Loucy (cell line): ENCODE measurements around the gene RPL3.

Experiments
- H2AFZ ChIP-seq: fragments of 200-600 bp; sonication (generic); 2 replicates; pipeline ENCODE4 v1.6.0; 2016; ENCODE audit warnings: antibody characterized with exemption, mild to moderate bottlenecking, low read length, moderate library complexity
- H3F3A ChIP-seq: fragments of 200-600 bp; 2 replicates; pipeline ENCODE4 v1.6.0; 2016; ENCODE audit warnings: antibody characterized with exemption, low read depth, mild to moderate bottlenecking
- H3K27me3 ChIP-seq: fragments of 200-600 bp; sonication (generic); 2 replicates; pipeline ENCODE4 v1.6.1; 2014; ENCODE audit warnings: low read length, mild to moderate bottlenecking; ENCODE audit not compliant: insufficient read depth, poor library complexity, severe bottlenecking
- H3K36me3 ChIP-seq: fragments of 200-600 bp; sonication (generic); 2 replicates; pipeline ENCODE4 v1.6.1; 2016; ENCODE audit warnings: low read length; ENCODE audit not compliant: insufficient read depth
- H3K4me1 ChIP-seq: fragments of 200-600 bp; sonication (generic); 2 replicates; pipeline ENCODE4 v1.5.1; 2014; ENCODE audit warnings: low read length, mild to moderate bottlenecking; ENCODE audit not compliant: insufficient read depth, poor library complexity, severe bottlenecking
- H3K4me2 ChIP-seq: fragments of 200-600 bp; sonication (generic); 2 replicates; pipeline ENCODE4 v1.6.0; 2014; ENCODE audit warnings: antibody characterized with exemption, low read length, low read depth, mild to moderate bottlenecking; ENCODE audit not compliant: poor library complexity, severe bottlenecking
- H3K4me3 ChIP-seq: fragments of 200-600 bp; sonication (generic); 2 replicates; pipeline ENCODE4 v1.5.1; 2014; ENCODE audit warnings: low read length, mild to moderate bottlenecking, mixed read lengths; ENCODE audit not compliant: poor library complexity, severe bottlenecking
- H3K79me2 ChIP-seq: fragments of 200-600 bp; sonication (generic); 2 replicates; pipeline ENCODE4 v1.6.1; 2014; ENCODE audit warnings: low read length; ENCODE audit not compliant: insufficient read depth
- H3K9ac ChIP-seq: fragments of 200-600 bp; sonication (generic); 2 replicates; pipeline ENCODE4 v1.6.0; 2014; ENCODE audit warnings: mild to moderate bottlenecking, low read depth, low read length, moderate library complexity; ENCODE audit not compliant: poor library complexity, severe bottlenecking
- H3K9me2 ChIP-seq: fragments of 200-600 bp; sonication (generic); replicated peaks from 2 replicates; pipeline ENCODE4 v1.6.1; 2016; ENCODE audit warnings: low read depth, low read length, mixed read lengths
- H3K9me3 ChIP-seq: fragments of 200-600 bp; sonication (generic); 2 replicates; pipeline ENCODE4 v1.6.1; 2014; ENCODE audit warnings: mild to moderate bottlenecking, antibody characterized with exemption, low read length, low read depth; ENCODE audit not compliant: insufficient read depth
- H4K20me1 ChIP-seq: fragments of 200-600 bp; sonication (generic); 2 replicates; pipeline ENCODE4 v1.6.0; 2014; ENCODE audit warnings: antibody characterized with exemption, low read length, mild to moderate bottlenecking; ENCODE audit not compliant: insufficient read depth, poor library complexity, severe bottlenecking
- EZH2phosphoT487 ChIP-seq: fragments of 200-600 bp; IDR thresholded peaks from 2 replicates; pipeline ENCODE4 v1.6.1; 2018; ENCODE audit warnings: antibody characterized with exemption, mild to moderate bottlenecking, moderate library complexity, borderline replicate concordance
- TF ChIP-seq, protein P1 (sequence below): fragments of 200-600 bp; sonication (generic); conservative IDR thresholded peaks from 2 replicates; pipeline ENCODE4 v1.5.1; 2014; ENCODE audit warnings: mild to moderate bottlenecking, antibody characterized with exemption, low read length

RPL3 gene

DNA sequence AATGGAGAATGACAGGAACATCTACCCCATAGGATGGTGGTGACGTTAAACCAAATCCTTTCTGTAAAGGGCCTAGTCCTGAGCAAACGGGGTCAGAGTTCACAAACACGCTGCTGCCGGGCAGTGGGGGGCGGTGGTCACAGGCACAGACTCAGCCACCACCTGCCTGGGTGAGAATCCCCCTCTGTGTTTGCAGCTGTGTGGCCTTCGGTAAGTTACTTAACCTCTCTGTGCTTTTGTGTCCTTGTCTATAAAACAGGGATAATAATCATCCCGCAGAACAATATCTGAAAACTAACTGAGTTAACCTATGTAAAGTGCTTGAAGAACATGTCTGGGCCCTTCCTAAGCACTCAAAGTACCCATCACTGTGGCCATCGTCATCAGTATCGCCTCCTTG, 48.6 kb downstream of the RPL3 start:
- H3K4me1 ChIP-seq = no peaks in the 10 kb centered on the region
- no peak overlapping the region for H3K4me2 ChIP-seq
- no peaks in the 10 kb centered on the region for H3K9me3 ChIP-seq
- H3K79me2 ChIP-seq = no peaks in the 10 kb centered on the region
- no peaks in the 10 kb centered on the region for H3K9me2 ChIP-seq
- no peaks in the 10 kb centered on the region for H4K20me1 ChIP-seq
- TF ChIP-seq, protein P1, sequence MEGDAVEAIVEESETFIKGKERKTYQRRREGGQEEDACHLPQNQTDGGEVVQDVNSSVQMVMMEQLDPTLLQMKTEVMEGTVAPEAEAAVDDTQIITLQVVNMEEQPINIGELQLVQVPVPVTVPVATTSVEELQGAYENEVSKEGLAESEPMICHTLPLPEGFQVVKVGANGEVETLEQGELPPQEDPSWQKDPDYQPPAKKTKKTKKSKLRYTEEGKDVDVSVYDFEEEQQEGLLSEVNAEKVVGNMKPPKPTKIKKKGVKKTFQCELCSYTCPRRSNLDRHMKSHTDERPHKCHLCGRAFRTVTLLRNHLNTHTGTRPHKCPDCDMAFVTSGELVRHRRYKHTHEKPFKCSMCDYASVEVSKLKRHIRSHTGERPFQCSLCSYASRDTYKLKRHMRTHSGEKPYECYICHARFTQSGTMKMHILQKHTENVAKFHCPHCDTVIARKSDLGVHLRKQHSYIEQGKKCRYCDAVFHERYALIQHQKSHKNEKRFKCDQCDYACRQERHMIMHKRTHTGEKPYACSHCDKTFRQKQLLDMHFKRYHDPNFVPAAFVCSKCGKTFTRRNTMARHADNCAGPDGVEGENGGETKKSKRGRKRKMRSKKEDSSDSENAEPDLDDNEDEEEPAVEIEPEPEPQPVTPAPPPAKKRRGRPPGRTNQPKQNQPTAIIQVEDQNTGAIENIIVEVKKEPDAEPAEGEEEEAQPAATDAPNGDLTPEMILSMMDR = no peak
- no peak for TF ChIP-seq EZH2phosphoT487
- no peak overlapping the region for H3K9ac ChIP-seq
- no peak overlapping the region for H3K4me3 ChIP-seq
- H2AFZ ChIP-seq = no peak overlapping the region
- H3K27me3 ChIP-seq = no peaks in the 10 kb centered on the region
- H3F3A ChIP-seq = no peaks in the 10 kb centered on the region
- no peaks in the 10 kb centered on the region for H3K36me3 ChIP-seq

DNA sequence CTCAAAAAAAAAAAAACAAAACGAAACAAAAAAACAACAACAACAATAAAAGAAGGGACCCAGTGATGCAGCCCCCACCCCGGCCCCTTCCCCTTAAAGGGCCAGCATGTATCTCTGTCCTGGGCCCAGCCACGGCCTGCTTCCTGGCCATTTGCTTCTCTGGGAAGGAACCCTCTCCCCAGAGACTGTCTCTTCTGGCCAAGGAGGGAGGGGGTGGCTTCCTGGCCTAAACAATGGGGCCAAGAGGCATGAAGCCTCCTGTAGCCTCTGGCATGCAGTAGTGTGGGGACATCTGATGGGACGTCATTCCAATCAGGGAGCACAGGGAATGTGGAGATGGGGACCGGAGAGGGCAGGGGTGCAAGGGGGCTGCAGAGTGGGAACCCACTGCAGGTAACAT, 49.1 kb downstream of the RPL3 start:
- no peaks in the 10 kb centered on the region for H3K36me3 ChIP-seq
- H4K20me1 ChIP-seq = no peaks in the 10 kb centered on the region
- no peaks in the 10 kb centered on the region for H3K9me3 ChIP-seq
- TF ChIP-seq, protein P1 = no peak
- no peak for TF ChIP-seq EZH2phosphoT487
- no peaks in the 10 kb centered on the region for H3K79me2 ChIP-seq
- H3F3A ChIP-seq = no peaks in the 10 kb centered on the region
- H3K9me2 ChIP-seq = no peaks in the 10 kb centered on the region
- H3K9ac ChIP-seq = no peak overlapping the region
- H3K4me1 ChIP-seq = no peaks in the 10 kb centered on the region
- no peak overlapping the region for H3K4me3 ChIP-seq
- H3K4me2 ChIP-seq = no peak overlapping the region
- no peak overlapping the region for H2AFZ ChIP-seq
- no peaks in the 10 kb centered on the region for H3K27me3 ChIP-seq

DNA sequence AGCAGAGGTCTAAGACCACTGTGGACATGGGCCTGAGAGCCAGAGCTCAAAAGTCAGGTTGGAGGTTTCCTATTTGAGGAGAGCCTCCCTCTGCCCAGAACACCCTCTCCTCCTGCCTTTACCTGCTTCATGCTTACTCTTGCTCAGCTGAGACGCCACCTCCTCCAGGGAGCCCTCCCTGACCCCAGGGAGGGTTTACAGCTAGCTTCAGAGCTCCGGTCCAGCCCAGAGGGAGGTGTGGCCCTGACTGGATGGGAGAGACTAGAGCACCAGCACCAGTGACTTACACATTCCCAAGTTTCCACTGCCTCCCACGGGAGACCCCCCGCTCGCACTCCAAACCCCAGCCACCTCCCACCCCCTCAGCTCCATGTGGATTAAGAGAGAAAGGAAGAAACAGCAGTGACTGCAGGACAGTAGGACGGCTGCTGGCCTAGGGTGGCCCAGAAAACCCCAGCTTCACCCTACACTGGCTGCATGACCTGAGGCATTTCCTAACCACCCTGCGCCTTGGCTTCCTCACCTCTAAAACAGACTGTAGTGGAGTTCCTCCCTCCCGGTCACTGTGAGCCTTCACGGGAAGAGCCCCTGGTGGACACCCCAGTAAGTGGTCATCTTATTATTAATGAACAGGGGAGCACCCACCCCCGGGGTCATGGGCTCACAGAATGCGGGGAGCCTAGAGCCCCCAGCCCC, 50.2 kb downstream of the RPL3 start:
- H3K4me3 ChIP-seq = no peak overlapping the region
- no peaks in the 10 kb centered on the region for H3K36me3 ChIP-seq
- TF ChIP-seq EZH2phosphoT487 = no peak
- TF ChIP-seq, protein P1 = no peak
- no peaks in the 10 kb centered on the region for H3K27me3 ChIP-seq
- no peak overlapping the region for H2AFZ ChIP-seq
- H3K4me2 ChIP-seq = no peak overlapping the region
- H3K9me2 ChIP-seq = no peaks in the 10 kb centered on the region
- no peaks in the 10 kb centered on the region for H4K20me1 ChIP-seq
- H3K9ac ChIP-seq = no peak overlapping the region
- no peaks in the 10 kb centered on the region for H3K79me2 ChIP-seq
- H3K9me3 ChIP-seq = no peaks in the 10 kb centered on the region
- H3F3A ChIP-seq = no peaks in the 10 kb centered on the region
- H3K4me1 ChIP-seq = no peaks in the 10 kb centered on the region
